GM19467 (cell line): ENCODE data around the gene SLC35B1.
"Not testable (repeated sequence)": the region's sequence is repeated elsewhere in the genome, so short reads cannot be mapped to it uniquely, and the experiment has no call there.

ENCODE experiments used
- ATAC-seq: cut with Tn5 transposase; IDR thresholded peaks from one replicate; pipeline ENCODE4 v1.9.1; 2021; ENCODE audit warnings: mild to moderate bottlenecking, moderate library complexity; ENCODE audit not compliant: unreplicated experiment

The SLC35B1 gene

DNA sequence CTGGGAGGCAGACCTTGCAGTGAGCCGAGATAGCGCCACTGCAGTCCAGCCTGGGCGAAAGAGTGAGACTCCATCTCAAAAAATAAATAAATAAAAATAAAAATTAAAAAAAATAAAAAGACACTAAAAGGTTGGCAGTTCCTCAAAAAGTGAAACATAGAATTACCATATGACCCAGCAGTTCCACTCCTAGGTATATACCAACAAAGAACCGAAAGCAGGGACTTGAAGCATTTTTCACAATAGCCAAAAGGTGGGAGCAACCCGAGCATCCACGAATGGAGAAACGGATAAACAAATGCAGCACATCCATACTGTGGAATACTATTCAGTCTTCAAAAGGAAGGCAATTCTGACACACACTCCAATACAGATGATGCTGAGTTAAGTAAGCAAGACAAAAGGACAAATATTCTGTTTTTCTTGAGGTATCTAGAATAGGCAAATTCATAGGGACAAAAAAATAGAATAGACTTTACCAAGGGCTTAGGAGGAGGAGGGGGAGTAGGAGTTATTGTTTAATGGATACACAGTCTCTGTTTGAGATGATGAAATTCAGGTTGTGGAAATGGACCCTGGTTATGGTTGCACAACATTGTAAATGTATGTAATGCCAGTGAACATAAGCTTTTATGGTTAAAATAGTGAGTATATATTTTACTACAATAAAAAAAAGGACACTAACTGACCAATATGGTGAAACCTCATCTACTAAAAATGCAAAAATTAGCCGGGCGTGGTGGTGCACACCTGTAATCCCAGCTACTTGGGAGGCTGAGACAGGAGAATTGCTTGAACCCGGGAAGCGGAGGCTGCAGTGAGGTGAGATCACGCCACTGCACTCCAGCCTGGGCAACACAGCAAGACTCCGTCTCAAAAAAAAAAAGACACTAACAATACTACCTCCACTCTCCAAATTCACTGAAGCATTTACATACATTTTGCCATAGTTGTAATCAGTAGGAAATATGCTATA lies 27.0 kb upstream of the SLC35B1 start:
- ATAC-seq, result no peak

DNA sequence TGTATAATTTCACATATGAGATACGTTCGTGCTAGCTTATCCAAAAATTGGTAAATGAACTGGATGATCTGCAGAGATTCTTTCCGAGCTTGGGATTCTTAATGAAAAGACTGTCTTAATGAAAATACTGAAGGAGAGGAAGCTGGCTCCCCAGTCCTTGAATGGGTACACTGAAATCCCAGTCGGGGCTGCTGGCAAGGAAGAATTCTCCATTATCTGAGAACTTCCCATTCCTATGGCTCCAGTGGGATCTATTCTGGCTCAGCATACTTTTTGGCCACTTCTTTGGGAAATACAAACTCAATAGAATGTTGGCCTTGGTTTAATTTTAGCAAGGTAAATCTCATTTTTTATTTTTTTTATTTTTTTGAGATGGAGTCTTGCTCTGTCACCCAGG lies 23.7 kb upstream of the SLC35B1 start:
- no peak for ATAC-seq

DNA sequence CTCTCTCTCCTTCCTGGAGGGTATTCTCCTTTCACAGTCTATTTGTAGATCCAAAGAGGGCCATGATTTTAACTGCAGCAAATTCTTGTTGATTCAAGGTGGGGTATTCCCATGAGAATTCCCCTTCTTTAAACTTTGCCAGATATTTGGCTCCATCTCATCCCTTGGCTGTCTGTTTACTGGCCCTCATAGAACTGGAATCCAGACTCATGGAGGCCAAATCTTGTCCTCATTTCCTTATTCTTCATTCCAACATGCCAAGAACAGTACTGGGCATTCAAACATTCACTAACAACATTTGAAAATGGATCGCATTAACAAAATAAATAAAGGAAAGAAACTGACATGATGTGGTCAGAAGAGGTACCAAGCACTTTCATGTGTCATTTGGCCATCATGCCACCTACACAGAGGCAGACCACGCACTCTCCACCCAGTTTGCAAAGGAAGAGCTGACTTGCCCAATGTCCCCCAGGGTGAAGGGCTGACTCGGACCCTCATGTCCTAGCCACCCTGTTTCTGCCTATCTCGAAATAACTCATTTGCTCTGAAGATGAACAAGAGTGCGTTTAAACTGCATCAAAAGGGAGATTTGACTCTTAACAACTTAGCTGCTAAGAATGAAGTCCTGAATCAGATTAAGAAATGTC lies 23.1 kb upstream of the SLC35B1 start:
- no peak for ATAC-seq

DNA sequence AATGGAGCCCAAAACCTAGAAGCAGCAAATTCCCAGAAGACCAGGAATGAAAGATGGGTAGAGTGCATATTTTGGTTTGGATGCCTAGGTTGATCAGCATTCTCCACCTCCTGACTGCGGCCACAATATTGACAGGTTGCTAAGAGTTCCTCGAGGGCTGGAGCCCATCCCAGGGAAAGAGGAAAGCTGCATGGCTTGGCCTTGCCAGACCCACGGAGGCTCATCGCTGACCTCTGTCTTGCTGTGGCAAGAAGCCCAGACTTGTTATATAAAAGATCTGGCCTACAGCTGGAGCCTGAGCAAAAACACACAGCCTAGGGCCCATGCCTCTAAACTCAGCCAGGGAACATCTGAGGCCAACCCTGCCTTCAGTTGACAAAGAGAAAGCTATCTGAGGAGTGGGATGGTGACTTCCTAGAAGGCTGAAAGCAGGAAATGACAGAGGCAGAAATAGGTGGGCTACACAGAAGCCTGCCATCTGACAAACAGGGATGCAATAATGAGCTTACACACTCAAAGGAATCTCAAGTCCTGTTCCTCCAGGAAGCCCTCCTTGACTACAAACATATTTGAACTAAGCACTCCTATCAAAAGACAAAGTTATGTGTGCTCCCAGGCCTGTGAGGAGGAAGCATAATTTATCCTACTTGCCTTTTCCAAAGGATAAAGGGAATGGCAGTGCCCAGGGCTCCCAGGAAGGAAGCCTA lies 22.5 kb upstream of the SLC35B1 start:
- no peak for ATAC-seq

DNA sequence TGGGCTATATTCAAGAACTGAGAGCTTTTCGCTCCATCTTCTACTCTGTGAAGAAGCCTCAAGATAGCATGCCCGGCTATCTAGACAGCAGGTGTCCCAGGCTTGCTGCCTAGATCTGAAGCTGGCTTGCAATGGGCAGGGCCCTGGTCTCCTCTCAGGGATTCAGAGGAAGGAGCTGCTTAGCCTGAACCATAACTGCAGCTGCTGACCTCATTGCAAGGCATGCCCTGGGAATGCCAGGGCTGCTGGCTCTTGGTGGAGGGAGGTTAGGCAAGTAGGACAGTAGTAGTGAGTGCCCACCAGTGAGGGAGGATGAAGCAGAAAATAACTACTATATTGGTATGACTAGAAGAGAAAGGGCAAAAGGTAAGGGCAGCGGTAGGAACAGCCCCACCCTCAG lies 21.3 kb upstream of the SLC35B1 start:
- no peak for ATAC-seq

DNA sequence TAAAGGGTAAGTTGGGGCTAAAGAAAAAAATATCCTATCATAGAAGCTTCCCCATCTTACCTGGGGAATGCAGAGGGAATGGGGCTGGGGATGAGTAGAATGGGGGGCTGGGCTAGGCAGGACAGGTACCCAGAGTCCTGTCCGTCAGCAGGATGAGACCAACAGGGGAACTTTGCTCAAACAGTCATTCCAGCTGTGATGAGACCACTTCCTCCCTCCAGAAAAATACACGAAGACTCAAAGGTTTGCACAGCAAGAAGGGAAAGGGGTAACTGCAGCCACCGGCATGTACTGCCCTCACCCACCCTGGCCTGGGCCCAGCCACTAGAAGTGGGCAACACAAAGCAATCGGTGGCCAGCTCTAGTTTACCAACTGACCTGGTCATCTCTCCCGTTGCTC lies 20.7 kb upstream of the SLC35B1 start:
- ATAC-seq, result no peak

DNA sequence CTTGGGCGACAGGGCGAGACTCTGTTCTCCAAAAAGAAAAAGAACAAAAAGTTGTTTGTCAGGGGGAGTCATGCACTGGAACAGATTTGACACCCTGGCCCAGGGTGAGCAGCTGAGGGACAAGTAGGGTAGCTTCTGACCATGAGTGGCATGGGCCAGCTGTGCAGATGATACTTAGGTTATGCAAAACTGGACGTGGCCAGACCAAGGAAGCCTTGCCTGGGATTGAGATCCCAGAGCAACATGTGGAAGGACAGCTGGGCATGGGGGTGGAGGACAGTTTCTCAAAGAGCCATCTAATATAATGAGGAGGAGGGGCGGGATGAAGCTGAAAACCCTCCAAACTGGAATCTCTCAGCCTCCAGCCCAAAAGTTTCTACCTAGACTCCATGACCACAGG lies 19.6 kb upstream of the SLC35B1 start:
- ATAC-seq, result no peak

DNA sequence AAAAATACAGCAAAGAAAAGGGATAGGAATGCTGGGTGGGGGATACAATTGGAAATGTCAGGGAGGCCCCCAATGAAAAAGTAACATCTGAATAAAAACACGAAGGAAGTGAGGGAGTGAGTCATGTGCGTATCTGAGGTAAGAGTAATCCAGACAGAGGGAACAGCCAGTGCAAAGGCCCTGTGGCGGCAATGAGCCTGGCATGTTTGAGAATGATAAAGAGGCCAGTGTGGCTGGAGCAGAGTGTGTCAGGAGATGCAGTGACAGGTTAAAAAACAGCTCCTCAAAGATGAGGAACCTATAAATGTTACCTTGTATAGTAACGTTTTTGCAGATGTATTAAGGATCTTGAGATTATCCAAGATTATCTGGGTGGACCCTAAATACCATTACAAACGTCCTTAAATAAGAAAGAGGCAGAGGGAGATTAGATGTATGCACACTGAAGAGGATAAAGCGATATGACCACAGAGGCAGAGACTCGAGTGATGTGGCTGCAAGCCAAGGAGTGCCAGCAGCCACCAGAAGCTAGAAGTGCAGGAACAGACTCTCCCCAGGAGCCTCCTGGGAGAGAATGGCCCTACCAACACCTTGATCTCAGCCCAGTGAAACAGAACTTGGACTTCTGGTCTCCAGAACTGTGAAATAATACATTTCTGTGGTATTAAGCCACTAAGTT lies 17.8 kb upstream of the SLC35B1 start:
- ATAC-seq, result no peak

DNA sequence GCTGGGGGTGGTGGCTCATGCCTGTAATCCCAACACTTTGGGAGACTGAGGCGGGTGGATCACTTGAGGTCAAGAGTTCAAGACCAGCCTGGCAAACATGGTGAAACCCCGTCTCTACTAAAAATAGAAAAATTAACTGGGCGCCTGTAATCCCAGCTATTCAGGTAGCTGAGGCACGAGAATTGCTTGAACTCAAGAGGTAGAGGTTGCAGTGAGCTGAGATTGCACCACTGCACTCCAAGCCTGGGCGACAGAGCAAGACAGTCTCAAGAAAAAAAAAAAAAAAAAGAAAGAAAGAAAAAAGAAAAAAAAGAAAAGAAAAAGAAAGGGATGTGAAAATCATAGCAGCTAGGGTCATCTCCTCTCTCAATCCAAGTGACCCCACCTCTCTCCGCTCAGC lies 16.8 kb upstream of the SLC35B1 start:
- ATAC-seq, result not testable (repeated sequence)

DNA sequence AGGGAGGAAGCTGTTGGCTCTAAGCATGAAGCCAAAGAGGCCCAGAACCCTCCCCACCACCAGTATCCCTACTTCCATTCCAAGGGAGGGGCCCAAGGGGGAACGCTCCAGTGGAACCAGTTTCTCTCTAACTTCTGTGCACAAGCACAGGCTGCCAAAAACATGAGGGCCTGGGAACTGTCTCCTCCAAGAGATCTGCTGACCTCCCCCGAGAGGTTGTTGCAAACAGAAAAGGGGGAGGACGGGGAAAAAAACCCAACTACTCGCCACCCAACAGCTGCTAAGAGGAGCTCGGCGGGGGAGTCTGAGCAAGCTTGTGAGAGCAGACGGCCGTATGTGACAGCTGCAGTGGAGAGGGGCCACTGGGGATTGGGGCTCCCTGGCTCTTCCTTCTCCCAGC lies 15.7 kb upstream of the SLC35B1 start:
- ATAC-seq, result no peak

DNA sequence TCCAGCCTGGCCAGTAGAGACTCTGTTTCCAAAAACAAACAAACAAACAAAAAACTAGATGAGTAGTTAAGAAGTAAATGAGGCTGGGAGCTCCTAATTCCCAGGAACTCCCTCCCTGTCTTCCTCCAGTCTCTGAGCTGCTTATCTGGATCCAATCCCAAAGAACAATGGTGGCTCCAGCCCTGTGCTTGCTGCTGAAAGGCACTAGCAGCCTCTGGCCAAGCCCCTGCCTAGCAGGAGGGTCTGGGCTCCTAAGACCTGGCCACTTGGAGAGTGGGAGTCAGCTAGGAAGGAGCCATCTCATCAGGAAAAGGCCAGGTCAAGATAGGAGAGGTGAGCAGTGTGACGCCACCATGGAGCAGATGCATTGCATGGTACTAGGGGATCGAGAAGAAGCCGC lies 14.3 kb upstream of the SLC35B1 start:
- ATAC-seq, result no peak

DNA sequence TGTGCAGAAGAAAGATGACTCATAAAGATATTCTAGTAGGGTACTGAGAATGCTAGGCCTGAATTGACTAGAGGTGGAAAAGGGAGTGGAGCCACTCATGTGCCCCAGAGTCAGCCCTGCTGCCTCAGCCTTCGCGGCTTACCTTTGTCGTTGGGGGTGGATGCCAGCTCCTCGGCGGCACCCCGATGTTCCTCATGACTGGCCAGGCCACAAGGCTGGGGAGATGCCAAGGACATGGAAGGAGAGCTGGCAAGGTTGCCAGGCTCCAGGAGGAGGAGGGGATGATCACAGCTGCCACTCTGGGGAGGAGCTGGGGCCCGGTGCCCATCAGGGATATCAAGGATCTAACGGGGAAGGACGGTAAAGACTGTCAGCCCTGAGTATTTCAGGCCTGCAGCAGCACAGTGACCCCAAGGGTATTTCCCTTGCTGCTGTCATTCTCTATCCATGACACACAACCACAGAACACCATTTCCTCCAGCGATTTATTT lies 9.7 kb upstream of the SLC35B1 start:
- no peak for ATAC-seq

DNA sequence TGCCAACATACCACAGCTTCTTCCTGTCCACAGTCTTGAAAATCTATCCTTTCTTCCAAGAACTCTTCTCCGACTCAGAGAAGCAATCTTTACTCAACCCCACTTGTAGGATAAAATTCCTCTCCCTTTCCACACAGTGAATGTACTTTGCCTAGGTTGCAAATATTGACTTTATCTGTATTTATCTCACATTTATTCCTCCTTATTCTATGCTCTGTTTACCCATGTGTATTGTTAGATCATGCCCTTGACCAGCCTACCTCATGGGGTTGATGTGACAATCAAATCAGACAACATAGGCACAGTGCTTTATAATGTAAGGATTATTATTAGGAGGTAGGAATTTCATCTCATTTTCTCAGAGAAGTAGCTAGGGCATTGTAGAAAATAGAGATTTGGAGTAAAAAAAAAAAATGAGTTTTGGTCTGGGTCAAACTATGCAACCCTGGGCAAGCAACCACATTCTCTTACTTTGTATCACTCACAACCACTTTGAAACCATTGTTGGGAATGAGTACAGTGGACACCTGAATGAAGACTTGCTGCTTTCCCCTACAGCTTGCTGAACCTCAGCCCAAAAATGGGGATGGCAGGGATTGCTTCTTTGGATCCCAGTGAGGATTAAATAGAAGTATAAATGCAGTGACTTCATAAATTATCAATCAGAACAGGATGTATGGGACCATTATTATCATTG lies 9.1 kb upstream of the SLC35B1 start:
- ATAC-seq, result no peak

DNA sequence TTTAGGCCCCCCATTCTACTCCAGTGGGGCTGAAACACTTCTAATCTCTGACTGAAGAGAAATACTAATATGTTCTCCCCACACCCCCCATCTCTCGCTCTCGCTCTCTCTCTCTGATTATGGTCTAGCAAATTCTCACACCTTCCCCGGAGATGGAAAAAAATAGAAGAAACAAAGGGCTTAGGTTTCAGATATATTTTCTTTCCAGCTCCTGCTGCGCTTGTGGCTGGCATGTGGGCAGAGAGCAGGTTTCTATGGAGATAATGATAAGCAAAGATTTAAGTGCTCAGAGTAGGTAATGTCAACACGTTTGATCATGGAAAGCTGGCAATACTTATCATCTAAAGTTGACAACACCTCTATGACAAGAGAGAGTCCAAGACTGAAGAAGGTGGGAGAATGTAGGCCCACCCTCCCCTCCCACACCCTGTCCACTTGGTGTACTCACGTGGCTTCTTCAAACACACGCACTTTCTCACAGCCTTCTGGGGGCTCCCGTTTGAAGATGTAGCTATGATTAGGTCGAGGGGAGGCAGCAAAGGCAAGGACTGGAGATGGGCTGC lies 8.0 kb upstream of the SLC35B1 start:
- ATAC-seq, result no peak

DNA sequence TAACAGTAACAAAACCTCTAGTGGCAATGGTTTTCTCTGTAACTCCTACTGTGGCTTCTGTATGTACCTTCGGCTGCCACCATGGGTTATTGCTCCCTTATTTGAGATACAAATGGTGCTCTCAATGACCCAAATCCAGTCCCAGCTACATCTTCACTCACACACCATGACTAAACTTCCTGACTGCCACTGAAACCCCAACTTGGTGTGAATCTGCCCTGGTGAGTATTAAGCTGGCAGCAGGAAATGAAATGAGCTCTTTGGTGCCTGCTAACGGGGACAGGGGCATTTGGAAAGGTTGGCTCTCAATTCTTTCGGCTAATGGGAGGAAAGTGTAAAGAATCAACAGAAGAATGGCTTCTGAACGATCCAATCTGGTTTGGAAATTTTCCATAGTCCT lies 7.5 kb upstream of the SLC35B1 start:
- ATAC-seq, result no peak

DNA sequence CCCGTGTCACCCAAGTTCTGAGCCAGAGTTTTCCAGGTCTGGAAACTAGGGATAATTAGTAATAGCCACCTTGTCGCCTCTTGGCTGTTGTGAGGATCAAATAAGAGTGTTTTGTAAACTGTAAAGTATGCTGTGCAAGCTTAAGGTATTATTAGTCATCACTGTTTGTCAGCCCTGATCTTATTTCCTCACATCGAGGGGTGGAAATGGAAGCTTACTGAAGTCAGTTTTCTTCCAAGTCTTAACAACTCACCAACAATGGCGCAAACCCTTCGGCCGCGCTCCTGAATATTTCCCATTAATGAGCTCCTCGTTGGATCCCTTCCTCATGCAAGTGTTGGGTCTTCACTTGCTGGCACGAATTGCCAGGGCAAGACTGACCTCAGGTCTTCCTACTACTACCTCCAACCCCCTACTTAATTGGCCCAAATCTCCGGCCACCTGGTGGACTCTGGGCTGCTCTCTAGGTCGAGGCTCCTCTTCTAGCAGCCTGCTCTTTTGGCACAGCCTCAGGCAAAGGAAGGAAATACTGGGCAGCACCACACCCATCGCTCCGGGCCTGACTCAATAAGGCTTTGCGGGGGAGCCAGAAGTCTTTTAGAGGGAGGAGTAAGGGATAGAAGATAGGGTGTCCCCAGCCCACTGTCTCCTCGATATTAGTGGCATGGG lies 885 bp upstream of the SLC35B1 start:
- ATAC-seq, result no peak

DNA sequence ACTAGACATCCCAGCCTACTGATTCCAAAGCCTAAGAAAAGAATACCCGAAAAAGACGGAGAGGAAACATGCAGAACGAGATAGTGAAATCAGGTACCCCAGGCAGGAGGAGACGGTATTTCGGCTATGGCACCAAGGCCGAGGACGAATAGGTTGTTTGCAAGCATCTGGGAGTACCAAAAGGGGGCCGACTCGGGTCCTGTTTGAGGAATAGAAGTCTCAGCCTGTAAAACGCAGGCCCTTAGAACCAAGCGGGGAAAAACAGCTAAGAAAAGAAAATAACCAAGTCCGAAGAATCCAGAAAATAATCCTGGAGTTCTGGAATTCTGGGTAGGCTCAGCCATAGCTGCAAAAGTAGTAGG lies 537 bp downstream of the SLC35B1 start:
- ATAC-seq, result no peak

DNA sequence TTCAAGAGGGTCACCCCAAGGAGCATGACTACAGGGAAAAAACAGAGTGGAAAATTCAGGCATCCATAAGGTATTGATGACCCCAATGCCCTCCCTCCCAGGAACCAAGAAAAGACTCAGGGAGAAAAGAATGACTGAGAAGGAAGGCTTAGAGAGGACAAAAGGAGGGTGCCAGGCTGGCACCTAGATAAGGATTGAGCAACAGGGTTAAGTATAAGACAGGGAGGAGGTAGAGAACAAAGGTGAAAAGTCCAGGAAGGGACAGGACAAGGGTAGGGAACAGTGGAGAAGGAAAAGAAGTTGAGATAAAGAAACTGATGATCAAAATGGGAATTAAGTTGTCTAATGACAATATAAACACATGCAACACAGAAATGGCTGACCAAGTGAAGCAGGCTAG lies 2.5 kb downstream of the SLC35B1 start:
- ATAC-seq, result no peak

DNA sequence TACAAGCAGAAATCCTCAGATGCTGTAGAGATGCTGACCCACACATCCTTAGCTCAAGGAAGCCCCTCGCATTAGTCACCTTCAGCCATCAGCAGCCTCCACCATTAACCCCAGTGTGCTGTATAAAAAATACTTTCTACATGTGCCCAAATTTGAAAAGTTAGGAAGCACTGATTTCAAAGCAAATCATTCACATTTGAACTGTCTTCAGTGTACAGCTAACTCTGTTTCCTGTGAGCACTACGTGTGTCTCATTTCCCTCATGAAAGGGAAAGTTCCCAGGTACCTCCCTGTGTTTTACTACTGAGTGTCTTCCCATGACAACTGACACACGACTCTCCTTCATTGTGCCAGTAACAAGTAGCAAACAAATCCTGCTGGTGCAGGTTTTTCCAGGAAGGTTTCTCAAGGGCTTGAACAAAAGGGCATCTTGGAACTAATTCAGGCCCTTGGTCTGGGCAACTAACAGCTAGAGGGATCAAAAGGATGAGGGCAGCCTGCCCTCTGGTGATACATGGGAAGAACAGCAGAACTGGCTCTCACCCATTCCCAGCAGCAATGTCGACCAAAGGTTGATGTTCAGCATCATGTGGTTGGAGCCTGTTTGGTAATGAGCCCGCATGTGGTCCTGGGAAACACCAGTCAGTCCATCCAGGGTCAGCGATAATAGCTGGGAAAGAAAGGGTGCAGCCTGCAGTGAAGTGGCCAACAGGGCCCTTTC lies 4.0 kb downstream of the SLC35B1 start:
- no peak for ATAC-seq
